ENCODE measurements around the gene CCDC200. TPM values are rescaled to one million over a fixed set of nuclear protein-coding genes. Genes with fewer than 3 reads are reported as not detected.
"Not testable (repeated sequence)": the region's sequence is repeated elsewhere in the genome, so short reads cannot be mapped to it uniquely, and the experiment has no call there.

Gene CCDC200
- total and polyA plus RNA-seq, 8 donors, result 0.55 TPM; not detected in 7

DNA sequence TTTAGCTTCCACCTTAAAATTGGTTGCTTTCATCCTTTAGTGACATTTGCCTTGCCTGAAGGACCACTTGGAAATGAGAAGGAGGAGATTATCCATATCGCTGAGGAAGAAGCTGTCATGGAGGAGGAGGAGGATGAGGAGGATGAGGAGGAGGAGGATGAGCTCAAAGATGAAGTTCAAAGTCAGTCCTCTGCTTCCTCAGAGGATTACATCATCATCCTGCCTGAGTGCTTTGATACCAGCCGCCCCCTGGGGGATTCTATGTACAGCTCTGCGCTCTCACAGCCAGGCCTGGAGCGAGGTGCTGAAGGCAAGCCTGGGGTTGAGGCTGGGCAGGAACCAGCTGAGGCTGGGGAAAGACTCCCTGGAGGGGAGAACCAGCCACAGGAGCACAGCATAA, 28.3 kb downstream of the CCDC200 start:
- WGBS, 5 donors, result 90 to 97% (median 95%) methylated on average over 4 of the region's 4 CpGs
- no peak for DNase-seq
- H3K27ac ChIP-seq, result no peak overlapping the region
- H3K9me3 ChIP-seq, result no peaks in the 10 kb centered on the region
- H3K4me3 ChIP-seq, result no peak overlapping the region
- peaks cover 96 to 100% (median 100%) of the 10 kb centered on the region in 4 donors for H3K36me3 ChIP-seq
- intact Hi-C loops (cut with DNase I; ENCODE audit: low total_unique reads), result no loop called here
- H3K27me3 ChIP-seq, result no peaks in the 10 kb centered on the region
- no peaks in the 10 kb centered on the region for H3K4me1 ChIP-seq
- TF ChIP-seq POLR2A (IDR thresholded peaks at IDR 0.05) (no peak), POLR2AphosphoS5 (IDR thresholded peaks at IDR 0.05) (no peak), EP300 (IDR thresholded peaks at IDR 0.05) (no peak)

DNA sequence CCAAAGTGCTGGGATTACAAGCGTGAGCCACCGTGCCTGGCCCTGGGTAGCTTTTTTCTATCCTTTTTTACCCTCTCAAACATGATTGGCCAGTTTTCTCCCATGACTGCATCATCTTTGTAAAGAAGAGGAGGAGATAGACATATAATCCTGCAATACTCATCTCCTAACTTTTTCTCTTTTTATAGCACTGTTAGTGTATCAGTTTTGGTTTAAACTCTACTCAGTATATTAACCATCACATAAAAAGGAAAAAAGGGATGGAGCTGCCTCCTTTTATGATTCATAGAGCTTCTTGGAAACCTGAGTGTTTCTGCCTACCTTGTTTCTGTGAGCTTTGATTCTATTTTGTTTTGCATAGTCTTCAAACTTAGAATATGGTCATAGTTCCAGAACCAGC, 28.8 kb downstream of the CCDC200 start:
- no peak for DNase-seq
- H3K4me3 ChIP-seq, result no peak overlapping the region
- H3K27ac ChIP-seq, result no peak overlapping the region
- H3K36me3 ChIP-seq, result peaks cover 96 to 100% (median 100%) of the 10 kb centered on the region in 4 donors
- H3K4me1 ChIP-seq, result no peaks in the 10 kb centered on the region
- no peaks in the 10 kb centered on the region for H3K9me3 ChIP-seq
- TF ChIP-seq, protein P1, sequence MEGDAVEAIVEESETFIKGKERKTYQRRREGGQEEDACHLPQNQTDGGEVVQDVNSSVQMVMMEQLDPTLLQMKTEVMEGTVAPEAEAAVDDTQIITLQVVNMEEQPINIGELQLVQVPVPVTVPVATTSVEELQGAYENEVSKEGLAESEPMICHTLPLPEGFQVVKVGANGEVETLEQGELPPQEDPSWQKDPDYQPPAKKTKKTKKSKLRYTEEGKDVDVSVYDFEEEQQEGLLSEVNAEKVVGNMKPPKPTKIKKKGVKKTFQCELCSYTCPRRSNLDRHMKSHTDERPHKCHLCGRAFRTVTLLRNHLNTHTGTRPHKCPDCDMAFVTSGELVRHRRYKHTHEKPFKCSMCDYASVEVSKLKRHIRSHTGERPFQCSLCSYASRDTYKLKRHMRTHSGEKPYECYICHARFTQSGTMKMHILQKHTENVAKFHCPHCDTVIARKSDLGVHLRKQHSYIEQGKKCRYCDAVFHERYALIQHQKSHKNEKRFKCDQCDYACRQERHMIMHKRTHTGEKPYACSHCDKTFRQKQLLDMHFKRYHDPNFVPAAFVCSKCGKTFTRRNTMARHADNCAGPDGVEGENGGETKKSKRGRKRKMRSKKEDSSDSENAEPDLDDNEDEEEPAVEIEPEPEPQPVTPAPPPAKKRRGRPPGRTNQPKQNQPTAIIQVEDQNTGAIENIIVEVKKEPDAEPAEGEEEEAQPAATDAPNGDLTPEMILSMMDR (IDR thresholded peaks at IDR 0.05), result no peak
- no peak for TF ChIP-seq POLR2AphosphoS5 (IDR thresholded peaks at IDR 0.05)
- no peak for TF ChIP-seq EP300 (IDR thresholded peaks at IDR 0.05)
- no peak for TF ChIP-seq POLR2A (IDR thresholded peaks at IDR 0.05)
- WGBS, 5 donors, result 88 to 95% (median 93%) methylated on average over 2 of the region's 2 CpGs
- no peaks in the 10 kb centered on the region for H3K27me3 ChIP-seq
- intact Hi-C loops (cut with DNase I; ENCODE audit: low total_unique reads), result no loop called here

DNA sequence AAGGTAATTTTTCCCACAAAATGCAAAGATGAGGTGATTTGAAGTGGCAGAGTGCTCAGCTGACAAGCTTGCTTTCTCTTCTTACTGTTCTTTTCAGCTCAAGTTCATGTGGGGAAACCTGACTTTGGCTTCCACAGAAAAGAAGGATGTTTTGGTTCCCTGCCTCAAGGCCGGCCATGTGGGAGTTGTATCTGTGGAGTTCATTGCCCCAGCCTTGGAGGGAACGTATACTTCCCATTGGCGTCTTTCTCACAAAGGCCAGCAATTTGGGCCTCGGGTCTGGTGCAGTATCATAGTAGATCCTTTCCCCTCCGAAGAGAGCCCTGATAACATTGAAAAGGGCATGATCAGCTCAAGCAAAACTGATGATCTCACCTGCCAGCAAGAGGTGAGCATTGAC, 35.2 kb downstream of the CCDC200 start:
- peaks cover 96 to 100% (median 100%) of the 10 kb centered on the region in 4 donors for H3K36me3 ChIP-seq
- H3K27me3 ChIP-seq, result no peaks in the 10 kb centered on the region
- no peak overlapping the region for H3K27ac ChIP-seq
- DNase-seq, result no peak
- TF ChIP-seq POLR2AphosphoS5 (IDR thresholded peaks at IDR 0.05), result no peak
- H3K9me3 ChIP-seq, result no peaks in the 10 kb centered on the region
- no peak overlapping the region for H3K4me3 ChIP-seq
- intact Hi-C loops (cut with DNase I; ENCODE audit: low total_unique reads), result no loop called here
- WGBS, 5 donors, result 87 to 94% (median 91%) methylated on average over 5 of the region's 5 CpGs
- H3K4me1 ChIP-seq, result no peaks in the 10 kb centered on the region

DNA sequence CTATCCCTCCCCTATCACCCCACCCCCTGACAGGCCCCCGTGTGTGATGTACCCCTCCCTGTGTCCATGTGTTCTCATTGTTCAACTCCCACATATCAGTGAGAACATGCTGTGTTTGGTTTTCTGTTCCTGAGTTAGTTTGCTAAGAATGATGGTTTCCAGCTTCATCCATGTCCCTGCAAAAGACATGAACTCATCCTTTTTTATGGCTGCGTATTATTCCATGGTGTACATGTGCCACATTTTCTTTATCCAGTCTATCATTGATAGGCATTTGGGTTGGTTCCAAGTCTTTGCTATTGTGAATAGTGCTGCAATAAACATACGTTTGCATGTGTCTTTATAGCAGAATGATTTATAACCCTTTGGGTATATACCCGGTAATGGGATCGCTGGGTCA, 41.8 kb downstream of the CCDC200 start:
- H3K4me1 ChIP-seq, result not testable (repeated sequence)
- H3K36me3 ChIP-seq, result peaks cover 55 to 100% (median 99%) of the 10 kb centered on the region in 4 donors

DNA sequence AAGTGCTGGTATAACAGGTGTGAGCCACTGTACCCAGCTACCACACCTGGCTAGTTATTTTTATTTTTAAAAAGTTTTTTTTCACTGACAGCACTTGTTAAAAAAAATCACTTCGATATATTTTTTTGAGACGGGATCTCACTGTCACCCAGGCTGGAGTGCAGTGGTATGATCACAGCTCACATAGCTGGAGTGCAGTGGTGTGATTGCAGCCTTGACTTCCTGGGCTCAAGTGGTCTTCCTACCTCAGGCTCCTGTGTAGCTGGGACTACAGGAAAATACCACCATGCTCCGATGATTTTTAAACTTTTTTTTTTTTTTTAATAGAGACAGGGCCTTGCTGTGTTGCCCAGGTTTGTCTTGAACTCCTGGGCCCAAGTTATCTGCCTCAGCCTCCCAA, 44.5 kb downstream of the CCDC200 start:
- TF ChIP-seq, protein P1 (IDR thresholded peaks at IDR 0.05), result no peak
- TF ChIP-seq POLR2AphosphoS5 (IDR thresholded peaks at IDR 0.05) (no peak), EP300 (IDR thresholded peaks at IDR 0.05) (no peak), POLR2A (IDR thresholded peaks at IDR 0.05) (no peak)
- Histone ChIP-seq H3K4me1 (peaks cover 0 to 9% (median 2%) of the 10 kb centered on the region in 4 donors), H3K27me3 (no peaks in the 10 kb centered on the region), H3K9me3 (no peaks in the 10 kb centered on the region), H3K36me3 (peaks cover 49 to 100% (median 99%) of the 10 kb centered on the region in 4 donors), H3K27ac (no peak overlapping the region), H3K4me3 (no peak overlapping the region)
- intact Hi-C loops (cut with DNase I; ENCODE audit: low total_unique reads), result no loop called here
- WGBS, 5 donors, result 90 to 95% (median 94%) methylated on average over 3 of the region's 3 CpGs
- no peak for DNase-seq

More for the DNA sequence above, 41.8 kb downstream of the CCDC200 start:
- intact Hi-C loops (cut with DNase I; ENCODE audit: low total_unique reads); DNase-seq; H3K4me3 ChIP-seq; H3K27ac ChIP-seq; H3K27me3 ChIP-seq; H3K9me3 ChIP-seq: not testable (repeated sequence)
- WGBS, 5 donors, result 89 to 95% (median 92%) methylated on average over 5 of the region's 5 CpGs

DNA sequence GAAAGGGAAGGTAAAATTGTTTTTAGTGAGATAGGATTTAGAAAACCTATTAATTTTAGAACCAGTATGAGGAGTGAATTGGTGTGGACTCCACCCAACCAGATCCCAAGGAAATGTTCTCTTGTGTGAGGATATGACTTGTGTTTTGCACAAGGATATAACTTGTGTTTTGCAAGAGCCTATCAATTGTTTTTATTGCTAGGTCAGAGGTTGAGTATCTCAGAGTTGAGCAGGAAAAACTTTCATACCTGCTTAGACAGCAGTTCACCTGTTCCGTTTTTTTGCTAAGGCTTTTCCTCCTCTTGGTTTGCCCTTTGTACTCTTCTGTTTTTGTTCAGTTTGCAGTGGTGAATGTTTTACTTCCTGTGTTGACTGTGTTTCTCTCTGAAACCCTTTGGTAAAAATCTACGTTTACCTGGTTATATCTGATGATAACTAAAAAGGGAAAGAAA, 52.3 kb downstream of the CCDC200 start:
- Histone ChIP-seq H3K36me3 (peaks cover 29 to 53% (median 50%) of the 10 kb centered on the region in 4 donors), H3K27me3 (no peaks in the 10 kb centered on the region), H3K4me3 (peak overlapping the region in 1 of 4 donors; percentile 7), H3K27ac (peak overlapping the region in 4 of 5 donors; percentile 30 to 99 (median 61)), H3K4me1 (peaks cover 38 to 77% (median 60%) of the 10 kb centered on the region in 4 donors), H3K9me3 (no peaks in the 10 kb centered on the region)
- TF ChIP-seq POLR2AphosphoS5 (IDR thresholded peaks at IDR 0.05) (peak in 1 of 3 donors; percentile 46), EP300 (IDR thresholded peaks at IDR 0.05) (no peak)
- WGBS, 5 donors, result 12 to 41% (median 27%) methylated on average over 2 of the region's 2 CpGs
- intact Hi-C loops (cut with DNase I; ENCODE audit: low total_unique reads), result no loop called here
- DNase-seq, result peak in 1 of 2 donors; percentile 76
